GM12878 (cell line): ENCODE measurements around the gene MYH7B. TPM values are rescaled to one million over a fixed set of nuclear protein-coding genes. Genes with fewer than 3 reads are reported as not detected.

Source experiments
- ATAC-seq: fragments of 200-7000 bp; cut with Tn5 transposase; 3 replicates; pipeline ENCODE4 v1.9.1; 2020; ENCODE audit warnings: mild to moderate bottlenecking, moderate library complexity
- BruUV-seq: library from RNA; stranded (reverse); fragments of 400-500 nt; replicated peaks from 2 replicates; lab custom pipeline; 2021; lab: Mats Ljungman, UMichigan
- CTCF ChIA-PET: fragments of 300-600 bp; sonication (Branson Sonifier 250); formaldehyde crosslinking; extraction: SDS; loops from one replicate; lab custom pipeline; 2021; ENCODE audit warnings: inconsistent platforms; lab: Yijun Ruan, JAX
- POLR2A ChIA-PET: fragments of 350-600 bp; formaldehyde crosslinking; extraction: SDS; loops from one replicate; lab custom pipeline; 2021; ENCODE audit warnings: inconsistent platforms; lab: Charles Lee
- RAD21 ChIA-PET: fragments of 300-600 bp; sonication (Branson Sonifier 250); formaldehyde crosslinking; loops from one replicate; lab custom pipeline; 2023; ENCODE audit warnings: antibody characterized with exemption; ENCODE audit not compliant: unreplicated experiment; lab: Charles Lee
- SMC1A ChIA-PET: fragments of 300-600 bp; sonication (Branson Sonifier 250); formaldehyde crosslinking; loops from one replicate; lab custom pipeline; 2023; ENCODE audit not compliant: unreplicated experiment, uncharacterized antibody; lab: Charles Lee
- DNase-seq: peaks from one replicate; pipeline ENCODE4 v3.0.0-alpha.2; 2011; ENCODE audit warnings: low read depth, low spot score
- FAIRE-seq: peaks from 3 replicates; lab custom pipeline; 2011; peaks lifted over from hg19 to GRCh38; lab: Jason Lieb, UNC
- H2AFZ ChIP-seq: 2 replicates; pipeline ENCODE4 v1.6.0; 2011; ENCODE audit warnings: low read depth, low read length, control low read depth; ENCODE audit not compliant: control insufficient read depth
- H3K27ac ChIP-seq: 2 replicates; pipeline ENCODE4 v1.5.1; 2011; ENCODE audit warnings: control low read depth; ENCODE audit not compliant: control insufficient read depth, insufficient read depth
- H3K27me3 ChIP-seq, 2 experiments: replicated peaks in 1 of 2; 2 replicates each; pipeline versions ENCODE4 v1.6.0 to v1.6.1; 2011; ENCODE audit warnings: low read length in 1 of 2; ENCODE audit not compliant: control insufficient read depth in 2 of 2, insufficient read depth in 2 of 2
- H3K36me3 ChIP-seq, 2 experiments: 2 replicates each; pipeline ENCODE4 v1.5.1; 2011; ENCODE audit warnings: low read length in 1 of 2; ENCODE audit not compliant: control insufficient read depth in 2 of 2, insufficient read depth in 2 of 2
- H3K4me1 ChIP-seq: 2 replicates; pipeline ENCODE4 v1.6.1; 2011; ENCODE audit warnings: mild to moderate bottlenecking, low read length, moderate library complexity, mixed read lengths; ENCODE audit not compliant: control insufficient read depth, insufficient read depth
- H3K4me2 ChIP-seq: 2 replicates; pipeline ENCODE4 v1.6.0; 2011; ENCODE audit warnings: control low read depth; ENCODE audit not compliant: control insufficient read depth, insufficient read depth
- H3K4me3 ChIP-seq: fragments of 200-600 bp; sonication (generic); 2 replicates; pipeline ENCODE4 v1.5.1; 2016
- H3K79me2 ChIP-seq: 2 replicates; pipeline ENCODE4 v1.6.0; 2011; ENCODE audit warnings: low read length; ENCODE audit not compliant: control insufficient read depth, insufficient read depth
- H3K9ac ChIP-seq: 2 replicates; pipeline ENCODE4 v1.8.0; 2011; ENCODE audit warnings: low read length, control low read depth, mixed read lengths; ENCODE audit not compliant: control insufficient read depth, insufficient read depth
- H3K9me3 ChIP-seq: replicated peaks from 3 replicates; pipeline ENCODE4 v1.5.1; 2011; ENCODE audit warnings: mild to moderate bottlenecking, low read length; ENCODE audit not compliant: control insufficient read depth, insufficient read depth
- H4K20me1 ChIP-seq: 2 replicates; pipeline ENCODE4 v1.6.0; 2011; ENCODE audit not compliant: control insufficient read depth, insufficient read depth
- ATF7 ChIP-seq: fragments of 450-650 bp; IDR thresholded peaks from 2 replicates; pipeline ENCODE4 v1.6.1; 2016; ENCODE audit warnings: low read depth, mild to moderate bottlenecking
- CEBPZ ChIP-seq: fragments of 150-350 bp; IDR thresholded peaks from 2 replicates; pipeline ENCODE4 v1.6.1; 2016; ENCODE audit warnings: low read depth, low read length
- CREM ChIP-seq: IDR thresholded peaks from 2 replicates; pipeline ENCODE4 v1.6.1; 2014; ENCODE audit warnings: antibody characterized with exemption, low read depth
- GABPA ChIP-seq: IDR thresholded peaks from 2 replicates; pipeline ENCODE4 v1.6.1; 2014; ENCODE audit warnings: antibody characterized with exemption, low read depth, mild to moderate bottlenecking, inconsistent platforms
- IKZF1 ChIP-seq: fragments of 450-650 bp; conservative IDR thresholded peaks from 2 replicates; pipeline ENCODE4 v1.6.1; 2017; ENCODE audit warnings: antibody characterized with exemption, mild to moderate bottlenecking
- KAT2A ChIP-seq: conservative IDR thresholded peaks from 2 replicates; pipeline ENCODE4 v1.6.1; 2011; ENCODE audit warnings: low read depth, low read length; ENCODE audit not compliant: control insufficient read depth
- KDM1A ChIP-seq: fragments of 200-600 bp; sonication (generic); IDR thresholded peaks from 2 replicates; pipeline ENCODE4 v1.6.1; 2016; ENCODE audit warnings: borderline replicate concordance
- MEF2B ChIP-seq: fragments of 450-650 bp; IDR thresholded peaks from 2 replicates; pipeline ENCODE4 v1.6.1; 2018; ENCODE audit warnings: mild to moderate bottlenecking, moderate library complexity; ENCODE audit not compliant: partially characterized antibody, poor library complexity, severe bottlenecking
- MTA3 ChIP-seq: IDR thresholded peaks from 2 replicates; pipeline ENCODE4 v1.6.1; 2012; ENCODE audit warnings: low read length, inconsistent platforms, borderline replicate concordance
- NFYB ChIP-seq: IDR thresholded peaks from 2 replicates; pipeline ENCODE4 v1.6.1; 2011; ENCODE audit warnings: low read depth, mild to moderate bottlenecking, low read length, improper control_type of control experiment, moderate library complexity; ENCODE audit not compliant: insufficient read depth
- RCOR1 ChIP-seq: conservative IDR thresholded peaks from 2 replicates; pipeline ENCODE4 v1.6.1; 2012; ENCODE audit warnings: low read depth, low read length, improper control_type of control experiment
- STAT3 ChIP-seq: IDR thresholded peaks from 2 replicates; pipeline ENCODE4 v1.6.1; 2011; ENCODE audit warnings: low read depth, low read length, improper control_type of control experiment
- TAF1 ChIP-seq: IDR thresholded peaks from 2 replicates; pipeline ENCODE4 v1.6.1; 2011; ENCODE audit warnings: mild to moderate bottlenecking, low read depth, low read length, borderline replicate concordance
- WGBS: methylation state at CpG from one replicate; pipeline ENCODE4 v1.1.6; 2016; ENCODE audit warnings: low lambda C conversion rate; ENCODE audit not compliant: insufficient replicate concordance, insufficient coverage; ENCODE audit errors: missing lambda C conversion rate; 5-methylcytosine and 5-hydroxymethylcytosine counted together
- in situ Hi-C: fragments of 300-500 bp; cut with MboI; formaldehyde crosslinking; loops from 9 replicates; pipeline ENCODE4 v1.14.3; 2018; ENCODE audit warnings: mixed read lengths
- intact Hi-C: fragments of 100-400 bp; cut with micrococcal nuclease; formaldehyde crosslinking; loops from one replicate; pipeline ENCODE4 v1.14.2; 2022; ENCODE audit not compliant: unreplicated experiment
- polyA plus RNA-seq, 11 experiments: library from polyadenylated mRNA; depleted of rRNA in 4 of 11; unstranded in 6 of 11; stranded (reverse) in 5 of 11; fragments of >200 nt; fragmentation: Nextera tagmentation in 4 of 11; fragmentation: Illumina TruSeq in 1 of 11; extraction: Ambion mirVana in 4 of 11; extraction: Trizol in 1 of 11; gene quantifications; 1 replicate in 1 of 11; 2 replicates in 10 of 11; pipeline versions ENCODE4 v1.2.1 to v1.2.3, GENCODE V29; 2011 to 2016; ENCODE audit warnings: inconsistent platforms in 2 of 11, missing spikeins in 2 of 11, low read depth in 1 of 11
- total RNA-seq, 4 experiments: library from RNA; depleted of rRNA in 3 of 4; stranded (reverse); fragments of >200 nt in 3 of 4; fragmentation: Illumina TruSeq in 1 of 4; extraction: Trizol in 1 of 4; gene quantifications; 2 replicates each; pipeline versions ENCODE4 v1.2.1 to v1.2.3, GENCODE V29; 2013 to 2021

Gene MYH7B
- total and polyA plus RNA-seq, 10 of the 15 experiments (the other 5 are each of a cell fraction or from before 2014, with no cell fraction given) = 0.01 to 0.40 (median 0.20) TPM; not detected in 3

GRCh38 chr20:34949120-34949519, 6.5 kb upstream of the MYH7B start:
- Histone ChIP-seq H3K4me1 (peaks cover 8% of the 10 kb centered on the region), H3K27me3 (no peaks in the 10 kb centered on the region), H4K20me1 (no peaks in the 10 kb centered on the region), H3K4me2 (no peak overlapping the region), H3K4me3 (no peak overlapping the region), H3K9ac (no peak overlapping the region), H3K27ac (no peak overlapping the region), H2AFZ (no peak overlapping the region), H3K36me3 (peaks cover 0 to 5% of the 10 kb centered on the region in 2 experiments), H3K9me3 (no peaks in the 10 kb centered on the region), H3K79me2 (no peaks in the 10 kb centered on the region)
- no TSS peak for BruUV-seq
- POLR2A ChIA-PET = interaction anchor here (0.7 to 1.9 kb wide), 2 partner anchors 125 to 1887 kb away, joined by 3 to 7 read pairs; no protein-coding TSS in a partner anchor
- in situ Hi-C loops = no loop called here
- TF ChIP-seq IKZF1 (no peak), CREM (no peak), CEBPZ (no peak), GABPA (no peak), KAT2A (no peak), TAF1 (no peak), KDM1A (no peak), MTA3 (no peak), NFYB (no peak), RCOR1 (no peak), MEF2B (no peak), STAT3 (no peak), ATF7 (no peak)
- 98% methylated on average over 6 of the region's 6 CpGs for WGBS
- CTCF ChIA-PET = interaction anchor here (1.7 kb wide), 1 partner anchor 75 kb away, joined by 7 read pairs; no protein-coding TSS in a partner anchor
- ATAC-seq (no peak), FAIRE-seq (no peak), DNase-seq (no peak)
- SMC1A ChIA-PET = interaction anchor here (1.0 to 1.1 kb wide), 2 partner anchors 61 to 66 kb away, joined by 3 read pairs; no protein-coding TSS in a partner anchor
- RAD21 ChIA-PET = no interaction called here
- intact Hi-C loops = no loop called here
